ENCODE measurements around the gene SDHAF3.

DNA sequence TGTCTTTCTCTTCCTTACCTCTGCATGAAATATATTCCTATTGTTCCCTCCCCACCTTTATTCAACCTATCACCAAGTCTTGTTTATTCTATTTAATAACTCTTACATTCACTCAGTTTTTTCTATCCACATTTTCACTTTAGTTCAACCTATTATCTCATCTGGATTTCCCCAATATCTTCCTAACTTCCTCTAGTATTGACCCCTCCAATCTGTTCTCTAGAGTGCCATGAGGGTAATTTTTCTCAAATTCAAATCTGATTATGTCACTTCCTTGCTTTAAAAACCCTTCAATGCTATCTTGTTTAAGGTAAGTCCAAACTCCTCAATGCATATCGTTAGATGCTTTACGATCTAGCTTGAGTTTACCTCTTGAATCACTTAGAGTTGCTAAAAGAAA is 86.5 kb downstream of the SDHAF3 start:
- TF ChIP-seq, protein P1, sequence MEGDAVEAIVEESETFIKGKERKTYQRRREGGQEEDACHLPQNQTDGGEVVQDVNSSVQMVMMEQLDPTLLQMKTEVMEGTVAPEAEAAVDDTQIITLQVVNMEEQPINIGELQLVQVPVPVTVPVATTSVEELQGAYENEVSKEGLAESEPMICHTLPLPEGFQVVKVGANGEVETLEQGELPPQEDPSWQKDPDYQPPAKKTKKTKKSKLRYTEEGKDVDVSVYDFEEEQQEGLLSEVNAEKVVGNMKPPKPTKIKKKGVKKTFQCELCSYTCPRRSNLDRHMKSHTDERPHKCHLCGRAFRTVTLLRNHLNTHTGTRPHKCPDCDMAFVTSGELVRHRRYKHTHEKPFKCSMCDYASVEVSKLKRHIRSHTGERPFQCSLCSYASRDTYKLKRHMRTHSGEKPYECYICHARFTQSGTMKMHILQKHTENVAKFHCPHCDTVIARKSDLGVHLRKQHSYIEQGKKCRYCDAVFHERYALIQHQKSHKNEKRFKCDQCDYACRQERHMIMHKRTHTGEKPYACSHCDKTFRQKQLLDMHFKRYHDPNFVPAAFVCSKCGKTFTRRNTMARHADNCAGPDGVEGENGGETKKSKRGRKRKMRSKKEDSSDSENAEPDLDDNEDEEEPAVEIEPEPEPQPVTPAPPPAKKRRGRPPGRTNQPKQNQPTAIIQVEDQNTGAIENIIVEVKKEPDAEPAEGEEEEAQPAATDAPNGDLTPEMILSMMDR (IDR thresholded peaks at IDR 0.05; ENCODE audit: poor library complexity, severe bottlenecking): no peak
- TF ChIP-seq, protein P2, sequence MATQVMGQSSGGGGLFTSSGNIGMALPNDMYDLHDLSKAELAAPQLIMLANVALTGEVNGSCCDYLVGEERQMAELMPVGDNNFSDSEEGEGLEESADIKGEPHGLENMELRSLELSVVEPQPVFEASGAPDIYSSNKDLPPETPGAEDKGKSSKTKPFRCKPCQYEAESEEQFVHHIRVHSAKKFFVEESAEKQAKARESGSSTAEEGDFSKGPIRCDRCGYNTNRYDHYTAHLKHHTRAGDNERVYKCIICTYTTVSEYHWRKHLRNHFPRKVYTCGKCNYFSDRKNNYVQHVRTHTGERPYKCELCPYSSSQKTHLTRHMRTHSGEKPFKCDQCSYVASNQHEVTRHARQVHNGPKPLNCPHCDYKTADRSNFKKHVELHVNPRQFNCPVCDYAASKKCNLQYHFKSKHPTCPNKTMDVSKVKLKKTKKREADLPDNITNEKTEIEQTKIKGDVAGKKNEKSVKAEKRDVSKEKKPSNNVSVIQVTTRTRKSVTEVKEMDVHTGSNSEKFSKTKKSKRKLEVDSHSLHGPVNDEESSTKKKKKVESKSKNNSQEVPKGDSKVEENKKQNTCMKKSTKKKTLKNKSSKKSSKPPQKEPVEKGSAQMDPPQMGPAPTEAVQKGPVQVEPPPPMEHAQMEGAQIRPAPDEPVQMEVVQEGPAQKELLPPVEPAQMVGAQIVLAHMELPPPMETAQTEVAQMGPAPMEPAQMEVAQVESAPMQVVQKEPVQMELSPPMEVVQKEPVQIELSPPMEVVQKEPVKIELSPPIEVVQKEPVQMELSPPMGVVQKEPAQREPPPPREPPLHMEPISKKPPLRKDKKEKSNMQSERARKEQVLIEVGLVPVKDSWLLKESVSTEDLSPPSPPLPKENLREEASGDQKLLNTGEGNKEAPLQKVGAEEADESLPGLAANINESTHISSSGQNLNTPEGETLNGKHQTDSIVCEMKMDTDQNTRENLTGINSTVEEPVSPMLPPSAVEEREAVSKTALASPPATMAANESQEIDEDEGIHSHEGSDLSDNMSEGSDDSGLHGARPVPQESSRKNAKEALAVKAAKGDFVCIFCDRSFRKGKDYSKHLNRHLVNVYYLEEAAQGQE (IDR thresholded peaks at IDR 0.05; ENCODE audit: borderline replicate concordance): no peak
- TF ChIP-seq POLR2AphosphoS5 (IDR thresholded peaks at IDR 0.05) (no peak), MXI1 (conservative IDR thresholded peaks at IDR 0.05; ENCODE audit: poor library complexity, severe bottlenecking) (no peak), EZH2 (IDR thresholded peaks at IDR 0.05; ENCODE audit: borderline replicate concordance, insufficient read depth, low read length, poor library complexity, severe bottlenecking) (no peak), EP300 (conservative IDR thresholded peaks at IDR 0.05; ENCODE audit: poor library complexity, severe bottlenecking) (no peak), TAF1 (IDR thresholded peaks at IDR 0.05; ENCODE audit: low read depth) (no peak), SMC3 (conservative IDR thresholded peaks at IDR 0.05; ENCODE audit: poor library complexity) (no peak), RAD21 (conservative IDR thresholded peaks at IDR 0.05) (no peak)
